Muscle layer of colon (tissue), 2 donors: ENCODE measurements around the gene KSR1.
"Not testable (repeated sequence)": the region's sequence is repeated elsewhere in the genome, so short reads cannot be mapped to it uniquely, and the experiment has no call there.

ENCODE experiments used
- H3K27ac ChIP-seq: one replicate; pipeline ENCODE4 v1.7.0; 2013; ENCODE audit warnings: low read depth, mild to moderate bottlenecking, low read length, moderate library complexity
- H3K27me3 ChIP-seq, 2 donors: one replicate each; pipeline ENCODE4 v1.7.0; 2013; ENCODE audit warnings: low read length in 2 of 2, mild to moderate bottlenecking in 2 of 2; ENCODE audit not compliant: insufficient read depth in 2 of 2, control insufficient read depth in 1 of 2
- H3K36me3 ChIP-seq: one replicate; pipeline ENCODE4 v1.7.0; 2013; ENCODE audit warnings: mild to moderate bottlenecking, low read length; ENCODE audit not compliant: insufficient read depth
- H3K4me1 ChIP-seq: one replicate; pipeline ENCODE4 v1.7.0; 2013; ENCODE audit warnings: mild to moderate bottlenecking, low read length; ENCODE audit not compliant: insufficient read depth
- H3K4me3 ChIP-seq, 2 donors: one replicate each; pipeline ENCODE4 v1.7.0; 2013; ENCODE audit warnings: low read length in 2 of 2, low read depth in 1 of 2, mild to moderate bottlenecking in 1 of 2, moderate library complexity in 1 of 2
- H3K9ac ChIP-seq: one replicate; pipeline ENCODE4 v1.7.0; 2013; ENCODE audit warnings: low read length
- H3K9me3 ChIP-seq: one replicate; pipeline ENCODE4 v1.7.0; 2013; ENCODE audit warnings: mild to moderate bottlenecking, low read length
- donor health status: abdominal sarcoma.
- donor health status: Adenocarcinoma of cecum.

Gene KSR1

GRCh38 chr17:27455914-27456680 is at the start of gene KSR1:
KSR1 (plus strand) TSS chr17:27456448; CDS start chr17:27456644, 196 bp downstream.
- peak within 1 kb of the TSS; percentile 79 to 86 for H3K4me3 ChIP-seq
- no peaks in the 10 kb centered on the region for H3K27me3 ChIP-seq
- peaks cover 38% of the 10 kb centered on the region for H3K4me1 ChIP-seq
- H3K27ac ChIP-seq: peak within 1 kb of the TSS; percentile 59
- H3K9me3 ChIP-seq: no peaks in the 10 kb centered on the region
- no peaks in the 10 kb centered on the region for H3K36me3 ChIP-seq
- peak within 1 kb of the TSS; percentile 37 for H3K9ac ChIP-seq

- Histone ChIP-seq H3K9ac (no peak overlapping the region), H3K27me3 (no peaks in the 10 kb centered on the region), H3K27ac (no peak overlapping the region), H3K9me3 (no peaks in the 10 kb centered on the region), H3K4me3 (no peak overlapping the region), H3K4me1 (peaks cover 15% of the 10 kb centered on the region), H3K36me3 (no peaks in the 10 kb centered on the region)
Measured at GRCh38 chr17:27407916-27408864, 48.1 kb upstream of the KSR1 start.

- no peak overlapping the region for H3K4me3 ChIP-seq
- no peak overlapping the region for H3K9ac ChIP-seq
- no peaks in the 10 kb centered on the region for H3K9me3 ChIP-seq
- H3K27ac ChIP-seq: no peak overlapping the region
- H3K4me1 ChIP-seq: peaks cover 15% of the 10 kb centered on the region
- no peaks in the 10 kb centered on the region for H3K36me3 ChIP-seq
- H3K27me3 ChIP-seq: no peaks in the 10 kb centered on the region
Measured at GRCh38 chr17:27408891-27409290, 47.4 kb upstream of the KSR1 start.

GRCh38 chr17:27412158-27412557 is 44.1 kb upstream of the KSR1 start:
- H3K27me3 ChIP-seq, H3K27ac ChIP-seq, H3K9me3 ChIP-seq, H3K4me3 ChIP-seq, H3K9ac ChIP-seq, H3K36me3 ChIP-seq: not testable (repeated sequence)
- H3K4me1 ChIP-seq: peaks cover 15% of the 10 kb centered on the region

- Histone ChIP-seq H3K4me1 (peaks cover 6% of the 10 kb centered on the region), H3K9me3 (no peaks in the 10 kb centered on the region), H3K4me3 (no peak overlapping the region), H3K27ac (no peak overlapping the region), H3K27me3 (no peaks in the 10 kb centered on the region), H3K9ac (no peak overlapping the region), H3K36me3 (no peaks in the 10 kb centered on the region)
Measured at GRCh38 chr17:27413315-27413714, 42.9 kb upstream of the KSR1 start.

- H3K36me3 ChIP-seq: no peaks in the 10 kb centered on the region
- no peak overlapping the region for H3K27ac ChIP-seq
- H3K4me1 ChIP-seq: peaks cover 2% of the 10 kb centered on the region
- H3K4me3 ChIP-seq: no peak overlapping the region
- H3K9ac ChIP-seq: no peak overlapping the region
- H3K27me3 ChIP-seq: no peaks in the 10 kb centered on the region
- no peaks in the 10 kb centered on the region for H3K9me3 ChIP-seq
Measured at GRCh38 chr17:27413792-27414191, 42.5 kb upstream of the KSR1 start.

GRCh38 chr17:27414271-27414670 is 42.0 kb upstream of the KSR1 start:
- H3K36me3 ChIP-seq: no peaks in the 10 kb centered on the region
- no peaks in the 10 kb centered on the region for H3K27me3 ChIP-seq
- H3K4me3 ChIP-seq: no peak overlapping the region
- no peaks in the 10 kb centered on the region for H3K9me3 ChIP-seq
- H3K4me1 ChIP-seq: no peaks in the 10 kb centered on the region
- no peak overlapping the region for H3K27ac ChIP-seq
- H3K9ac ChIP-seq: no peak overlapping the region

GRCh38 chr17:27414694-27415093 is 41.6 kb upstream of the KSR1 start:
- H3K27me3 ChIP-seq: no peaks in the 10 kb centered on the region
- no peaks in the 10 kb centered on the region for H3K9me3 ChIP-seq
- H3K9ac ChIP-seq: no peak overlapping the region
- H3K4me3 ChIP-seq: no peak overlapping the region
- no peak overlapping the region for H3K27ac ChIP-seq
- H3K36me3 ChIP-seq: no peaks in the 10 kb centered on the region
- H3K4me1 ChIP-seq: no peaks in the 10 kb centered on the region

- Histone ChIP-seq H3K4me3 (no peak overlapping the region), H3K4me1 (no peaks in the 10 kb centered on the region)
Measured at GRCh38 chr17:27415120-27415795, 41.0 kb upstream of the KSR1 start.

GRCh38 chr17:27417596-27418365 is 38.5 kb upstream of the KSR1 start:
- Histone ChIP-seq H3K9me3 (no peaks in the 10 kb centered on the region), H3K27me3 (no peaks in the 10 kb centered on the region), H3K9ac (no peak overlapping the region), H3K4me3 (no peak overlapping the region), H3K4me1 (no peaks in the 10 kb centered on the region), H3K27ac (no peak overlapping the region), H3K36me3 (no peaks in the 10 kb centered on the region)

More at GRCh38 chr17:27415120-27415795, 41.0 kb upstream of the KSR1 start:
- H3K36me3 ChIP-seq: no peaks in the 10 kb centered on the region
- no peaks in the 10 kb centered on the region for H3K27me3 ChIP-seq
- H3K9me3 ChIP-seq: no peaks in the 10 kb centered on the region
- H3K9ac ChIP-seq: no peak overlapping the region
- H3K27ac ChIP-seq: no peak overlapping the region

GRCh38 chr17:27418366-27418615 is 38.0 kb upstream of the KSR1 start:
- Histone ChIP-seq H3K9ac (no peak overlapping the region), H3K27me3 (no peaks in the 10 kb centered on the region), H3K9me3 (no peaks in the 10 kb centered on the region), H3K4me1 (no peaks in the 10 kb centered on the region), H3K4me3 (no peak overlapping the region), H3K36me3 (no peaks in the 10 kb centered on the region), H3K27ac (no peak overlapping the region)
